Measurements from ENCODE around the gene DGCR2. TPM values are rescaled to one million over a fixed set of nuclear protein-coding genes. Genes with fewer than 3 reads are reported as not detected.
A peak's percentile ranks its signal among the peaks of the same experiment; 100 is the strongest.

DGCR2 gene
- total and polyA plus RNA-seq, 2 experiments from 2014 or later = 18.5 to 83.0 TPM

DNA sequence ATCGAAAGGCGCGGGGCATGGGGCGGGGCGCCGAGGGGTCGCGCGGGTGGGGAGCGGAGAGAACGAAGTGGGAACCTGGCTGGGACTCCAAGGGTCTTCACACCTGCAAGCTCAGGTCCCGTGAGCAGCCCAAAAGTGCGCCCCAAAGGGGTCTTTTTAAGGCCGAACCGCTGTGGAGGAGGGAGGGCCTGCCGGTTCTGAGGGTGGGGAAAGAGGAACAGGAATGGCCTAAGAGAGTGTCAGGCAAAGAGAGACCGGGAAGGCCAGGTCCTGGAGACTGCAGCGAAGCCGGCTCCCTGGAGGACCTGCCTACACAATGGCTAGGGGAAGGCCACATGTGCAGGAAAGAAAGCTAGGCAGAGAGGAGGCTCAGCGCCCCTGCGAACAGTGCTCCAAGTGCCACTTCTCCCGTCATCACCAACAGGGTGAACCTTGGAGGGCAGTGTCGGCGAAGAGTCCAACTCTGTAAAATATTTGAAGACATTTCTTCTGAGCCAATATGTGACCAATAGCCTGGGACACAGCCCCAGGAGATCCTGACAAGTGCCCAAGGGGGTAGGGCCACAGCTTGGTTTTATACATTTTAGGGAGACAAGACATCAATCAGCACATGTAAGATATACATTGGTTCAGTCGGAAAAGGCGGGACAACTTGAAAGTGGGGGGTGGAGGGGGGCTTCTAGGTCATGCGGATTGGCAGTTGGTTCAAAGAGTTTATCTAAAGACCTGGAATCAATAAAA is 710 bp upstream of the DGCR2 start (continued):
- no peak for TF ChIP-seq POLR2AphosphoS5 (IDR thresholded peaks at IDR 0.05; ENCODE audit: low read depth)

DNA sequence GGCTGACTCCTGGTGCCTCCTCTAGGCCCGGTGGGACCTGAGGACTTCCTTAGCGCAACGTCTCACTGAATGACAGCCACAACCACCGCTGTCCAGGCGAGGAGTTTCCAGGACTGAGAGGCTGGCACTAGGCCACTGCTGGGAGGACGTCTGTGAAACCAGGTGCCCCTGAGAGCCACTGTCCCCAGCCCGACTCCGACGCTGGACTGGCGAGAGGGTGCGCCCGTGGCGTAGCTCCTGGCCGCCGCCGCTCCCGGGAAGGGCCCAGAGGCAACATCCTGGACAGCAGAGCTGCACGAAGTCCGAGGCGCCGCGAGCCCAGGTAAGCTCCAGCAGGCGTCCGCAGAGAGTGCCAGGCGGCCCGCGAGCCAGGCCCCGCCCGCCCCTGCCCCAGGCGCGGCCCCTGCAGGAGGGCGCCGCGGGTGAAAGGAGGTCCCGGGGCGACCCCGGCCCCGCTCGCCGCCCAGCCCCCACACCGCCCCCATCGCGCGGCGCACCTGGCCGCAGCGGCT is 525 bp downstream of the DGCR2 start:
- TF ChIP-seq EZH2phosphoT487 (IDR thresholded peaks at IDR 0.05; ENCODE audit: unreplicated experiment) (no peak), ZNF331 (CRISPR knock-in tag; IDR thresholded peaks at IDR 0.05; ENCODE audit: low read depth) (no peak), POLR2AphosphoS5 (IDR thresholded peaks at IDR 0.05; ENCODE audit: low read depth) (no peak), STAT1 (IDR thresholded peaks at IDR 0.05; ENCODE audit: unreplicated experiment) (no peak), EZH2 (IDR thresholded peaks at IDR 0.05; ENCODE audit: low read depth, unreplicated experiment) (no peak), CREB1 (CRISPR knock-in tag; IDR thresholded peaks at IDR 0.05; ENCODE audit: low read depth) (no peak), NANOG (IDR thresholded peaks at IDR 0.05; ENCODE audit: borderline replicate concordance) (no peak)
- TF ChIP-seq, protein P1, sequence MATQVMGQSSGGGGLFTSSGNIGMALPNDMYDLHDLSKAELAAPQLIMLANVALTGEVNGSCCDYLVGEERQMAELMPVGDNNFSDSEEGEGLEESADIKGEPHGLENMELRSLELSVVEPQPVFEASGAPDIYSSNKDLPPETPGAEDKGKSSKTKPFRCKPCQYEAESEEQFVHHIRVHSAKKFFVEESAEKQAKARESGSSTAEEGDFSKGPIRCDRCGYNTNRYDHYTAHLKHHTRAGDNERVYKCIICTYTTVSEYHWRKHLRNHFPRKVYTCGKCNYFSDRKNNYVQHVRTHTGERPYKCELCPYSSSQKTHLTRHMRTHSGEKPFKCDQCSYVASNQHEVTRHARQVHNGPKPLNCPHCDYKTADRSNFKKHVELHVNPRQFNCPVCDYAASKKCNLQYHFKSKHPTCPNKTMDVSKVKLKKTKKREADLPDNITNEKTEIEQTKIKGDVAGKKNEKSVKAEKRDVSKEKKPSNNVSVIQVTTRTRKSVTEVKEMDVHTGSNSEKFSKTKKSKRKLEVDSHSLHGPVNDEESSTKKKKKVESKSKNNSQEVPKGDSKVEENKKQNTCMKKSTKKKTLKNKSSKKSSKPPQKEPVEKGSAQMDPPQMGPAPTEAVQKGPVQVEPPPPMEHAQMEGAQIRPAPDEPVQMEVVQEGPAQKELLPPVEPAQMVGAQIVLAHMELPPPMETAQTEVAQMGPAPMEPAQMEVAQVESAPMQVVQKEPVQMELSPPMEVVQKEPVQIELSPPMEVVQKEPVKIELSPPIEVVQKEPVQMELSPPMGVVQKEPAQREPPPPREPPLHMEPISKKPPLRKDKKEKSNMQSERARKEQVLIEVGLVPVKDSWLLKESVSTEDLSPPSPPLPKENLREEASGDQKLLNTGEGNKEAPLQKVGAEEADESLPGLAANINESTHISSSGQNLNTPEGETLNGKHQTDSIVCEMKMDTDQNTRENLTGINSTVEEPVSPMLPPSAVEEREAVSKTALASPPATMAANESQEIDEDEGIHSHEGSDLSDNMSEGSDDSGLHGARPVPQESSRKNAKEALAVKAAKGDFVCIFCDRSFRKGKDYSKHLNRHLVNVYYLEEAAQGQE (IDR thresholded peaks at IDR 0.05; ENCODE audit: unreplicated experiment) = no peak
- TF ChIP-seq, protein P2, sequence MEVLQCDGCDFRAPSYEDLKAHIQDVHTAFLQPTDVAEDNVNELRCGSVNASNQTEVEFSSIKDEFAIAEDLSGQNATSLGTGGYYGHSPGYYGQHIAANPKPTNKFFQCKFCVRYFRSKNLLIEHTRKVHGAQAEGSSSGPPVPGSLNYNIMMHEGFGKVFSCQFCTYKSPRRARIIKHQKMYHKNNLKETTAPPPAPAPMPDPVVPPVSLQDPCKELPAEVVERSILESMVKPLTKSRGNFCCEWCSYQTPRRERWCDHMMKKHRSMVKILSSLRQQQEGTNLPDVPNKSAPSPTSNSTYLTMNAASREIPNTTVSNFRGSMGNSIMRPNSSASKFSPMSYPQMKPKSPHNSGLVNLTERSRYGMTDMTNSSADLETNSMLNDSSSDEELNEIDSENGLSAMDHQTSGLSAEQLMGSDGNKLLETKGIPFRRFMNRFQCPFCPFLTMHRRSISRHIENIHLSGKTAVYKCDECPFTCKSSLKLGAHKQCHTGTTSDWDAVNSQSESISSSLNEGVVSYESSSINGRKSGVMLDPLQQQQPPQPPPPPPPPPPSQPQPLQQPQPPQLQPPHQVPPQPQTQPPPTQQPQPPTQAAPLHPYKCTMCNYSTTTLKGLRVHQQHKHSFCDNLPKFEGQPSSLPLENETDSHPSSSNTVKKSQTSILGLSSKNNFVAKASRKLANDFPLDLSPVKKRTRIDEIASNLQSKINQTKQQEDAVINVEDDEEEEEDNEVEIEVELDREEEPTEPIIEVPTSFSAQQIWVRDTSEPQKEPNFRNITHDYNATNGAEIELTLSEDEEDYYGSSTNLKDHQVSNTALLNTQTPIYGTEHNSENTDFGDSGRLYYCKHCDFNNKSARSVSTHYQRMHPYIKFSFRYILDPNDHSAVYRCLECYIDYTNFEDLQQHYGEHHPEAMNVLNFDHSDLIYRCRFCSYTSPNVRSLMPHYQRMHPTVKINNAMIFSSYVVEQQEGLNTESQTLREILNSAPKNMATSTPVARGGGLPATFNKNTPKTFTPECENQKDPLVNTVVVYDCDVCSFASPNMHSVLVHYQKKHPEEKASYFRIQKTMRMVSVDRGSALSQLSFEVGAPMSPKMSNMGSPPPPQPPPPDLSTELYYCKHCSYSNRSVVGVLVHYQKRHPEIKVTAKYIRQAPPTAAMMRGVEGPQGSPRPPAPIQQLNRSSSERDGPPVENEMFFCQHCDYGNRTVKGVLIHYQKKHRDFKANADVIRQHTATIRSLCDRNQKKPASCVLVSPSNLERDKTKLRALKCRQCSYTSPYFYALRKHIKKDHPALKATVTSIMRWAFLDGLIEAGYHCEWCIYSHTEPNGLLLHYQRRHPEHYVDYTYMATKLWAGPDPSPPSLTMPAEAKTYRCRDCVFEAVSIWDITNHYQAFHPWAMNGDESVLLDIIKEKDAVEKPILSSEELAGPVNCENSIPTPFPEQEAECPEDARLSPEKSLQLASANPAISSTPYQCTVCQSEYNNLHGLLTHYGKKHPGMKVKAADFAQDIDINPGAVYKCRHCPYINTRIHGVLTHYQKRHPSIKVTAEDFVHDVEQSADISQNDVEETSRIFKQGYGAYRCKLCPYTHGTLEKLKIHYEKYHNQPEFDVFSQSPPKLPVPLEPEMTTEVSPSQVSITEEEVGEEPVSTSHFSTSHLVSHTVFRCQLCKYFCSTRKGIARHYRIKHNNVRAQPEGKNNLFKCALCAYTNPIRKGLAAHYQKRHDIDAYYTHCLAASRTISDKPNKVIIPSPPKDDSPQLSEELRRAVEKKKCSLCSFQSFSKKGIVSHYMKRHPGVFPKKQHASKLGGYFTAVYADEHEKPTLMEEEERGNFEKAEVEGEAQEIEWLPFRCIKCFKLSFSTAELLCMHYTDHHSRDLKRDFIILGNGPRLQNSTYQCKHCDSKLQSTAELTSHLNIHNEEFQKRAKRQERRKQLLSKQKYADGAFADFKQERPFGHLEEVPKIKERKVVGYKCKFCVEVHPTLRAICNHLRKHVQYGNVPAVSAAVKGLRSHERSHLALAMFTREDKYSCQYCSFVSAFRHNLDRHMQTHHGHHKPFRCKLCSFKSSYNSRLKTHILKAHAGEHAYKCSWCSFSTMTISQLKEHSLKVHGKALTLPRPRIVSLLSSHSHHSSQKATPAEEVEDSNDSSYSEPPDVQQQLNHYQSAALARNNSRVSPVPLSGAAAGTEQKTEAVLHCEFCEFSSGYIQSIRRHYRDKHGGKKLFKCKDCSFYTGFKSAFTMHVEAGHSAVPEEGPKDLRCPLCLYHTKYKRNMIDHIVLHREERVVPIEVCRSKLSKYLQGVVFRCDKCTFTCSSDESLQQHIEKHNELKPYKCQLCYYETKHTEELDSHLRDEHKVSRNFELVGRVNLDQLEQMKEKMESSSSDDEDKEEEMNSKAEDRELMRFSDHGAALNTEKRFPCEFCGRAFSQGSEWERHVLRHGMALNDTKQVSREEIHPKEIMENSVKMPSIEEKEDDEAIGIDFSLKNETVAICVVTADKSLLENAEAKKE (CRISPR knock-in tag; IDR thresholded peaks at IDR 0.05) = no peak
- TF ChIP-seq, protein P3, sequence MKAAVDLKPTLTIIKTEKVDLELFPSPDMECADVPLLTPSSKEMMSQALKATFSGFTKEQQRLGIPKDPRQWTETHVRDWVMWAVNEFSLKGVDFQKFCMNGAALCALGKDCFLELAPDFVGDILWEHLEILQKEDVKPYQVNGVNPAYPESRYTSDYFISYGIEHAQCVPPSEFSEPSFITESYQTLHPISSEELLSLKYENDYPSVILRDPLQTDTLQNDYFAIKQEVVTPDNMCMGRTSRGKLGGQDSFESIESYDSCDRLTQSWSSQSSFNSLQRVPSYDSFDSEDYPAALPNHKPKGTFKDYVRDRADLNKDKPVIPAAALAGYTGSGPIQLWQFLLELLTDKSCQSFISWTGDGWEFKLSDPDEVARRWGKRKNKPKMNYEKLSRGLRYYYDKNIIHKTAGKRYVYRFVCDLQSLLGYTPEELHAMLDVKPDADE (IDR thresholded peaks at IDR 0.05) = no peak
- H4K20me1 ChIP-seq (replicated peaks; ENCODE audit: insufficient read depth) = peaks cover 38% of the 10 kb centered on the region
- DNase-seq (ENCODE audit: low spot score) (peak; percentile 70), ATAC-seq (peak; percentile 30)
- no peaks in the 10 kb centered on the region for H3K9me2 ChIP-seq (ENCODE audit: insufficient read depth)
- H3K79me2 ChIP-seq (replicated peaks; ENCODE audit: insufficient read depth) = peaks cover 51% of the 10 kb centered on the region
- peak overlapping the region; percentile 90 for H3K4me3 Mint-ChIP-seq
- H3K4me2 ChIP-seq = peak overlapping the region; percentile 93
- no peaks in the 10 kb centered on the region; the same call in 2 of the 3 replicates for H3K36me3 Mint-ChIP-seq (ENCODE audit: low read depth)
- H3K9me3 Mint-ChIP-seq = no peaks in the 10 kb centered on the region
- H3K27me3 ChIP-seq (ENCODE audit: insufficient read depth) = no peaks in the 10 kb centered on the region
- H3K27ac Mint-ChIP-seq = peak overlapping the region; percentile 56; the same call in 1 of the 2 replicates
- peaks cover 22% of the 10 kb centered on the region for H3K27me3 Mint-ChIP-seq (ENCODE audit: insufficient read depth, low read depth, poor library complexity)
- peak overlapping the region; percentile 88 for H3K27ac ChIP-seq (ENCODE audit: low read depth)
- H3K4me3 ChIP-seq = peak overlapping the region; percentile 96
- H3K36me3 ChIP-seq (ENCODE audit: insufficient read depth) = no peaks in the 10 kb centered on the region
- peaks cover 16% of the 10 kb centered on the region for H3K4me1 ChIP-seq (ENCODE audit: insufficient read depth)
- H3F3A ChIP-seq (replicated peaks; ENCODE audit: low read depth) = peaks cover 4% of the 10 kb centered on the region; the same call in 1 of the 2 replicates
- H2AFZ ChIP-seq = 0 out of 2 replicates have a peak overlapping the region, but pooled peaks have one; percentile 69
- peaks cover 29% of the 10 kb centered on the region for H3K4me1 Mint-ChIP-seq

Data from GM23338 (cell line).